Measurements from ENCODE around the gene PGAM5. TPM values are rescaled to one million over a fixed set of nuclear protein-coding genes. Genes with fewer than 3 reads are reported as not detected.
A peak's percentile ranks its signal among the peaks of the same experiment; 100 is the strongest.

PGAM5 gene
- total and polyA plus RNA-seq, 2 of the 13 experiments (the other 11 are each of a cell fraction or from before 2014, with no cell fraction given) = 18.0 to 77.9 TPM

- no peak for TF ChIP-seq ZBTB40 (IDR thresholded peaks at IDR 0.05)
- no peak for TF ChIP-seq ZBTB40 (CRISPR knock-in tag; IDR thresholded peaks at IDR 0.05)
- no peak for TF ChIP-seq SNAPC2 (CRISPR knock-in tag; IDR thresholded peaks at IDR 0.05)
- TF ChIP-seq KDM5B (CRISPR knock-in tag; IDR thresholded peaks at IDR 0.05; ENCODE audit: borderline replicate concordance) = no peak
- TF ChIP-seq ZNF160 (CRISPR knock-in tag; IDR thresholded peaks at IDR 0.05) = no peak
- no peak for TF ChIP-seq SRSF4 (IDR thresholded peaks at IDR 0.05; ENCODE audit: low read depth, low read length, poor library complexity, severe bottlenecking)
- TF ChIP-seq ZNF296 (CRISPR knock-in tag; conservative IDR thresholded peaks at IDR 0.05) = no peak
- TF ChIP-seq UBTF (CRISPR knock-in tag; IDR thresholded peaks at IDR 0.05) = peak; percentile 57
- TF ChIP-seq SETDB1 (CRISPR knock-in tag; IDR thresholded peaks at IDR 0.05; ENCODE audit: borderline replicate concordance) = no peak
- TF ChIP-seq ZSCAN25 (CRISPR knock-in tag; IDR thresholded peaks at IDR 0.05) = no peak
- TF ChIP-seq MXD4 (CRISPR knock-in tag; IDR thresholded peaks at IDR 0.05) = no peak
- no peak for TF ChIP-seq ATF1 (CRISPR knock-in tag; IDR thresholded peaks at IDR 0.05)
- TF ChIP-seq, protein P1, sequence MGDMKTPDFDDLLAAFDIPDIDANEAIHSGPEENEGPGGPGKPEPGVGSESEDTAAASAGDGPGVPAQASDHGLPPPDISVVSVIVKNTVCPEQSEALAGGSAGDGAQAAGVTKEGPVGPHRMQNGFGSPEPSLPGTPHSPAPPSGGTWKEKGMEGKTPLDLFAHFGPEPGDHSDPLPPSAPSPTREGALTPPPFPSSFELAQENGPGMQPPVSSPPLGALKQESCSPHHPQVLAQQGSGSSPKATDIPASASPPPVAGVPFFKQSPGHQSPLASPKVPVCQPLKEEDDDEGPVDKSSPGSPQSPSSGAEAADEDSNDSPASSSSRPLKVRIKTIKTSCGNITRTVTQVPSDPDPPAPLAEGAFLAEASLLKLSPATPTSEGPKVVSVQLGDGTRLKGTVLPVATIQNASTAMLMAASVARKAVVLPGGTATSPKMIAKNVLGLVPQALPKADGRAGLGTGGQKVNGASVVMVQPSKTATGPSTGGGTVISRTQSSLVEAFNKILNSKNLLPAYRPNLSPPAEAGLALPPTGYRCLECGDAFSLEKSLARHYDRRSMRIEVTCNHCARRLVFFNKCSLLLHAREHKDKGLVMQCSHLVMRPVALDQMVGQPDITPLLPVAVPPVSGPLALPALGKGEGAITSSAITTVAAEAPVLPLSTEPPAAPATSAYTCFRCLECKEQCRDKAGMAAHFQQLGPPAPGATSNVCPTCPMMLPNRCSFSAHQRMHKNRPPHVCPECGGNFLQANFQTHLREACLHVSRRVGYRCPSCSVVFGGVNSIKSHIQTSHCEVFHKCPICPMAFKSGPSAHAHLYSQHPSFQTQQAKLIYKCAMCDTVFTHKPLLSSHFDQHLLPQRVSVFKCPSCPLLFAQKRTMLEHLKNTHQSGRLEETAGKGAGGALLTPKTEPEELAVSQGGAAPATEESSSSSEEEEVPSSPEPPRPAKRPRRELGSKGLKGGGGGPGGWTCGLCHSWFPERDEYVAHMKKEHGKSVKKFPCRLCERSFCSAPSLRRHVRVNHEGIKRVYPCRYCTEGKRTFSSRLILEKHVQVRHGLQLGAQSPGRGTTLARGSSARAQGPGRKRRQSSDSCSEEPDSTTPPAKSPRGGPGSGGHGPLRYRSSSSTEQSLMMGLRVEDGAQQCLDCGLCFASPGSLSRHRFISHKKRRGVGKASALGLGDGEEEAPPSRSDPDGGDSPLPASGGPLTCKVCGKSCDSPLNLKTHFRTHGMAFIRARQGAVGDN (CRISPR knock-in tag; IDR thresholded peaks at IDR 0.05) = peak; percentile 54
- TF ChIP-seq PRMT3 (CRISPR knock-in tag; IDR thresholded peaks at IDR 0.05; ENCODE audit: borderline replicate concordance, low read depth) = no peak
Observed at GRCh38 chr12:132689227-132689626, 21.4 kb upstream of the PGAM5 start (continued).
